ENCODE results near the gene ISL2.

DNA sequence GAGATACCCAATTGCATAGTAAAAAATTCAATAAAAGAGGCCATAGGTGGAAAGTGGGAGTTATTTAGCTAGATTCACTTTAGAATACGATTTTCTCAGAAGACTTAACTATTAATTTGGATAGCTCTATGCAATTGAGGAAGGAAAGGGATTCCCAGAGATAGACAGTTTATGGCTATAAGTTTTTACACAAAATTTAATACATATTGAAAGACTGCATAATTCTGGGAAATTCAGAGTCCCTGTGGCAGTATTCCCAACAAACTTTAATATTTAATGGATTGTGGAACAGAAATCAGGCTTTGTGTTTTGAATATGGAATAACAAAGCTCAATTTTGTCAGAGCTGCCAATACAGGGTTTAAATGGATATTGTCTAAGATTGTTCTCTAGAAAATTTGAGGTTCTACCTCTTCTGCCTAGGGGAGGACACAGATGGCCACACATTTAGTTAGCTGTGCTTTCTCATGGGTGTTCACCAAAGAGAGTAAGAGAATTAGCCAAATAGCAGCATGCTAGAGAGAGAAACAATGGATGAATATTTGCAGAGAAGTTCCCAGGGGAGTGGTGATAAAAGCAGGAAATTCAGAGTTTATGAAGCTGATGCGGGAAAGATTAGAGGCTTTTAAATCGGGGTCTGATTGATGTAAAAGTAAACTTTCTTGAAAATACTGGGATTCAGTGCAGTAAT is 8.5 kb downstream of the ISL2 start:
- TF ChIP-seq, protein P1, sequence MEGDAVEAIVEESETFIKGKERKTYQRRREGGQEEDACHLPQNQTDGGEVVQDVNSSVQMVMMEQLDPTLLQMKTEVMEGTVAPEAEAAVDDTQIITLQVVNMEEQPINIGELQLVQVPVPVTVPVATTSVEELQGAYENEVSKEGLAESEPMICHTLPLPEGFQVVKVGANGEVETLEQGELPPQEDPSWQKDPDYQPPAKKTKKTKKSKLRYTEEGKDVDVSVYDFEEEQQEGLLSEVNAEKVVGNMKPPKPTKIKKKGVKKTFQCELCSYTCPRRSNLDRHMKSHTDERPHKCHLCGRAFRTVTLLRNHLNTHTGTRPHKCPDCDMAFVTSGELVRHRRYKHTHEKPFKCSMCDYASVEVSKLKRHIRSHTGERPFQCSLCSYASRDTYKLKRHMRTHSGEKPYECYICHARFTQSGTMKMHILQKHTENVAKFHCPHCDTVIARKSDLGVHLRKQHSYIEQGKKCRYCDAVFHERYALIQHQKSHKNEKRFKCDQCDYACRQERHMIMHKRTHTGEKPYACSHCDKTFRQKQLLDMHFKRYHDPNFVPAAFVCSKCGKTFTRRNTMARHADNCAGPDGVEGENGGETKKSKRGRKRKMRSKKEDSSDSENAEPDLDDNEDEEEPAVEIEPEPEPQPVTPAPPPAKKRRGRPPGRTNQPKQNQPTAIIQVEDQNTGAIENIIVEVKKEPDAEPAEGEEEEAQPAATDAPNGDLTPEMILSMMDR (conservative IDR thresholded peaks at IDR 0.05 in 1 of 2, IDR thresholded peaks at IDR 0.05 in 1 of 2; ENCODE audit: extremely low read depth in 1 of 2, insufficient read depth in 1 of 2, low read depth in 1 of 2, low read length in 2 of 2) = no peak
- TF ChIP-seq EZH2 (IDR thresholded peaks at IDR 0.05; ENCODE audit: borderline replicate concordance, low read length) = peak; percentile 15

Measured in mammary epithelial cell (primary cell).